GM12878 (cell line): ENCODE results near the gene ZNF280D.

Experiments
- CREM ChIP-seq: IDR thresholded peaks from 2 replicates; pipeline ENCODE4 v1.6.1; 2014; ENCODE audit warnings: antibody characterized with exemption, low read depth
- E2F4 ChIP-seq: IDR thresholded peaks from 2 replicates; pipeline ENCODE4 v1.6.1; 2012; ENCODE audit warnings: low read depth, low read length, improper control_type of control experiment
- ETV6 ChIP-seq, 2 experiments: fragments of 450-650 bp in 1 of 2; IDR thresholded peaks in 1 of 2; conservative IDR thresholded peaks in 1 of 2; 2 replicates each; pipeline ENCODE4 v1.6.1; 2014; ENCODE audit warnings: antibody characterized with exemption in 1 of 2, borderline replicate concordance in 1 of 2, low read depth in 1 of 2, mild to moderate bottlenecking in 1 of 2, moderate library complexity in 1 of 2
- POLR2AphosphoS2 ChIP-seq: IDR thresholded peaks from 2 replicates; pipeline ENCODE4 v1.6.1; 2011; ENCODE audit warnings: low read depth, mild to moderate bottlenecking, low read length, improper control_type of control experiment, moderate library complexity
- SIN3A ChIP-seq: IDR thresholded peaks from 2 replicates; pipeline ENCODE4 v1.6.1; 2012; ENCODE audit warnings: low read depth, low read length, improper control_type of control experiment
- YY1 ChIP-seq: IDR thresholded peaks from 2 replicates; pipeline ENCODE4 v1.6.1; 2011; ENCODE audit warnings: low read depth, mild to moderate bottlenecking, low read length
- ZBTB40 ChIP-seq: fragments of 450-650 bp; IDR thresholded peaks from 2 replicates; pipeline ENCODE4 v1.6.1; 2016; ENCODE audit warnings: mild to moderate bottlenecking, moderate library complexity, borderline replicate concordance
- ZNF207 ChIP-seq: fragments of 450-650 bp; IDR thresholded peaks from 2 replicates; pipeline ENCODE4 v1.6.1; 2014; ENCODE audit warnings: antibody characterized with exemption, mild to moderate bottlenecking, borderline replicate concordance
- ZNF24 ChIP-seq: fragments of 450-650 bp; IDR thresholded peaks from 2 replicates; pipeline ENCODE4 v1.6.1; 2017; ENCODE audit warnings: antibody characterized with exemption, mild to moderate bottlenecking
- TF ChIP-seq, protein P1 (sequence below): IDR thresholded peaks from 2 replicates; pipeline ENCODE4 v1.6.1; 2011; ENCODE audit warnings: low read depth, mild to moderate bottlenecking, low read length, moderate library complexity, borderline replicate concordance; ENCODE audit errors: extremely low read depth
- TF ChIP-seq, protein P2 (sequence below), 3 experiments: IDR thresholded peaks in 2 of 3; conservative IDR thresholded peaks in 1 of 3; 2 replicates each; pipeline ENCODE4 v1.5.1; 2011; ENCODE audit warnings: low read depth in 3 of 3, low read length in 3 of 3, mild to moderate bottlenecking in 3 of 3, control low read depth in 2 of 3, moderate library complexity in 2 of 3, inconsistent platforms in 1 of 3, mixed read lengths in 1 of 3; ENCODE audit not compliant: control insufficient read depth in 2 of 3, insufficient read depth in 1 of 3; ENCODE audit errors: extremely low read depth in 1 of 3

- TF ChIP-seq YY1, result no peak
- TF ChIP-seq POLR2AphosphoS2, result no peak
- TF ChIP-seq ZBTB40, result no peak
- TF ChIP-seq, protein P1, sequence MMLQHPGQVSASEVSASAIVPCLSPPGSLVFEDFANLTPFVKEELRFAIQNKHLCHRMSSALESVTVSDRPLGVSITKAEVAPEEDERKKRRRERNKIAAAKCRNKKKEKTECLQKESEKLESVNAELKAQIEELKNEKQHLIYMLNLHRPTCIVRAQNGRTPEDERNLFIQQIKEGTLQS, result no peak
- TF ChIP-seq, protein P2, sequence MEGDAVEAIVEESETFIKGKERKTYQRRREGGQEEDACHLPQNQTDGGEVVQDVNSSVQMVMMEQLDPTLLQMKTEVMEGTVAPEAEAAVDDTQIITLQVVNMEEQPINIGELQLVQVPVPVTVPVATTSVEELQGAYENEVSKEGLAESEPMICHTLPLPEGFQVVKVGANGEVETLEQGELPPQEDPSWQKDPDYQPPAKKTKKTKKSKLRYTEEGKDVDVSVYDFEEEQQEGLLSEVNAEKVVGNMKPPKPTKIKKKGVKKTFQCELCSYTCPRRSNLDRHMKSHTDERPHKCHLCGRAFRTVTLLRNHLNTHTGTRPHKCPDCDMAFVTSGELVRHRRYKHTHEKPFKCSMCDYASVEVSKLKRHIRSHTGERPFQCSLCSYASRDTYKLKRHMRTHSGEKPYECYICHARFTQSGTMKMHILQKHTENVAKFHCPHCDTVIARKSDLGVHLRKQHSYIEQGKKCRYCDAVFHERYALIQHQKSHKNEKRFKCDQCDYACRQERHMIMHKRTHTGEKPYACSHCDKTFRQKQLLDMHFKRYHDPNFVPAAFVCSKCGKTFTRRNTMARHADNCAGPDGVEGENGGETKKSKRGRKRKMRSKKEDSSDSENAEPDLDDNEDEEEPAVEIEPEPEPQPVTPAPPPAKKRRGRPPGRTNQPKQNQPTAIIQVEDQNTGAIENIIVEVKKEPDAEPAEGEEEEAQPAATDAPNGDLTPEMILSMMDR (IDR thresholded peaks at IDR 0.05 in 2 of 3, conservative IDR thresholded peaks at IDR 0.05 in 1 of 3; ENCODE audit: control insufficient read depth in 2 of 3, extremely low read depth in 1 of 3, insufficient read depth in 1 of 3, low read depth in 3 of 3, low read length in 3 of 3), result no peak
- no peak for TF ChIP-seq ZNF24
- no peak for TF ChIP-seq E2F4
- TF ChIP-seq SIN3A, result no peak
- no peak for TF ChIP-seq ETV6 (conservative IDR thresholded peaks at IDR 0.05 in 1 of 2, IDR thresholded peaks at IDR 0.05 in 1 of 2; ENCODE audit: borderline replicate concordance in 1 of 2, low read depth in 1 of 2)
- TF ChIP-seq CREM, result no peak
- TF ChIP-seq ZNF207, result no peak
Measured at GRCh38 chr15:56683908-56684307, 49.4 kb downstream of the ZNF280D start.
